ENCODE results near the gene HCRTR2.
A peak's percentile ranks its signal among the peaks of the same experiment; 100 is the strongest.
"Not testable (repeated sequence)": the region's sequence is repeated elsewhere in the genome, so short reads cannot be mapped to it uniquely, and the experiment has no call there.

The HCRTR2 gene

GRCh38 chr6:55153284-55153683 is 21.0 kb upstream of the HCRTR2 start:
- Histone ChIP-seq H3K36me3 (ENCODE audit: insufficient read depth, insufficient read length, low read length) (no peaks in the 10 kb centered on the region), H3K9ac (ENCODE audit: insufficient read length, low read depth) (no peak overlapping the region), H3K27me3 (ENCODE audit: insufficient read depth, insufficient read length) (no peaks in the 10 kb centered on the region), H3K4me3 (ENCODE audit: insufficient read length, low read depth) (no peak overlapping the region), H3K9me3 (ENCODE audit: insufficient read depth, low read length) (no peaks in the 10 kb centered on the region), H3K4me1 (ENCODE audit: insufficient read depth, insufficient read length) (no peaks in the 10 kb centered on the region)
- no peak for TF ChIP-seq ZNF274 (IDR thresholded peaks at IDR 0.05; ENCODE audit: low read depth, low read length)
- TF ChIP-seq SUZ12 (IDR thresholded peaks at IDR 0.05; ENCODE audit: extremely low read depth, insufficient read depth, insufficient read length) = no peak
- no peak for TF ChIP-seq YY1 (IDR thresholded peaks at IDR 0.05; ENCODE audit: insufficient read depth, insufficient read length)
- DNase-seq (ENCODE audit: low read depth, low spot score) = no peak

GRCh38 chr6:55158784-55159183 is 15.5 kb upstream of the HCRTR2 start:
- H3K9ac ChIP-seq (ENCODE audit: insufficient read length, low read depth); H3K4me1 ChIP-seq (ENCODE audit: insufficient read depth, insufficient read length): not testable (repeated sequence)

GRCh38 chr6:55167860-55168259 is 6.5 kb upstream of the HCRTR2 start:
- Histone ChIP-seq H3K9ac (ENCODE audit: insufficient read length, low read depth) (no peak overlapping the region), H3K4me3 (ENCODE audit: insufficient read length, low read depth) (no peak overlapping the region), H3K36me3 (ENCODE audit: insufficient read depth, insufficient read length, low read length) (no peaks in the 10 kb centered on the region), H3K27me3 (ENCODE audit: insufficient read depth, insufficient read length) (no peaks in the 10 kb centered on the region), H3K4me1 (ENCODE audit: insufficient read depth, insufficient read length) (no peaks in the 10 kb centered on the region), H3K9me3 (ENCODE audit: insufficient read depth, low read length) (no peaks in the 10 kb centered on the region)
- no peak for TF ChIP-seq ZNF274 (IDR thresholded peaks at IDR 0.05; ENCODE audit: low read depth, low read length)
- no peak for TF ChIP-seq SUZ12 (IDR thresholded peaks at IDR 0.05; ENCODE audit: extremely low read depth, insufficient read depth, insufficient read length)
- no peak for TF ChIP-seq YY1 (IDR thresholded peaks at IDR 0.05; ENCODE audit: insufficient read depth, insufficient read length)
- no peak for DNase-seq (ENCODE audit: low read depth, low spot score)

More at GRCh38 chr6:55158784-55159183, 15.5 kb upstream of the HCRTR2 start:
- DNase-seq (ENCODE audit: low read depth, low spot score); H3K27me3 ChIP-seq (ENCODE audit: insufficient read depth, insufficient read length); H3K9me3 ChIP-seq (ENCODE audit: insufficient read depth, low read length); H3K4me3 ChIP-seq (ENCODE audit: insufficient read length, low read depth); H3K36me3 ChIP-seq (ENCODE audit: insufficient read depth, insufficient read length, low read length): not testable (repeated sequence)

- H3K9me3 ChIP-seq (ENCODE audit: insufficient read depth, low read length) = no peaks in the 10 kb centered on the region
- peak overlapping the region; percentile 67 for H3K4me3 ChIP-seq (ENCODE audit: insufficient read length, low read depth)
- H3K9ac ChIP-seq (ENCODE audit: insufficient read length, low read depth) = no peak overlapping the region
- peaks cover 29% of the 10 kb centered on the region for H3K27me3 ChIP-seq (ENCODE audit: insufficient read depth, insufficient read length)
- H3K4me1 ChIP-seq (ENCODE audit: insufficient read depth, insufficient read length) = no peaks in the 10 kb centered on the region
- no peaks in the 10 kb centered on the region for H3K36me3 ChIP-seq (ENCODE audit: insufficient read depth, insufficient read length, low read length)
- TF ChIP-seq SUZ12 (IDR thresholded peaks at IDR 0.05; ENCODE audit: extremely low read depth, insufficient read depth, insufficient read length) (no peak), YY1 (IDR thresholded peaks at IDR 0.05; ENCODE audit: insufficient read depth, insufficient read length) (no peak), ZNF274 (IDR thresholded peaks at IDR 0.05; ENCODE audit: low read depth, low read length) (no peak)
- DNase-seq (ENCODE audit: low read depth, low spot score) = no peak
Measured at GRCh38 chr6:55175078-55176049, 1.0 kb downstream of the HCRTR2 start.

- H3K4me1 ChIP-seq (ENCODE audit: insufficient read depth, insufficient read length) = no peaks in the 10 kb centered on the region
- peaks cover 29% of the 10 kb centered on the region for H3K27me3 ChIP-seq (ENCODE audit: insufficient read depth, insufficient read length)
- no peak for DNase-seq (ENCODE audit: low read depth, low spot score)
- no peak overlapping the region for H3K4me3 ChIP-seq (ENCODE audit: insufficient read length, low read depth)
- H3K36me3 ChIP-seq (ENCODE audit: insufficient read depth, insufficient read length, low read length) = no peaks in the 10 kb centered on the region
- H3K9me3 ChIP-seq (ENCODE audit: insufficient read depth, low read length) = no peaks in the 10 kb centered on the region
- TF ChIP-seq ZNF274 (IDR thresholded peaks at IDR 0.05; ENCODE audit: low read depth, low read length) (no peak), YY1 (IDR thresholded peaks at IDR 0.05; ENCODE audit: insufficient read depth, insufficient read length) (no peak), SUZ12 (IDR thresholded peaks at IDR 0.05; ENCODE audit: extremely low read depth, insufficient read depth, insufficient read length) (no peak)
- no peak overlapping the region for H3K9ac ChIP-seq (ENCODE audit: insufficient read length, low read depth)
Measured at GRCh38 chr6:55176958-55177357, 2.6 kb downstream of the HCRTR2 start.

- DNase-seq (ENCODE audit: low read depth, low spot score) = no peak
- peaks cover 6% of the 10 kb centered on the region for H3K27me3 ChIP-seq (ENCODE audit: insufficient read depth, insufficient read length)
Measured at GRCh38 chr6:55180258-55180657, 5.9 kb downstream of the HCRTR2 start.

GRCh38 chr6:55182016-55182650 is 7.8 kb downstream of the HCRTR2 start:
- Histone ChIP-seq H3K36me3 (ENCODE audit: insufficient read depth, insufficient read length, low read length) (no peaks in the 10 kb centered on the region), H3K4me3 (ENCODE audit: insufficient read length, low read depth) (no peak overlapping the region), H3K4me1 (ENCODE audit: insufficient read depth, insufficient read length) (no peaks in the 10 kb centered on the region), H3K9me3 (ENCODE audit: insufficient read depth, low read length) (no peaks in the 10 kb centered on the region), H3K9ac (ENCODE audit: insufficient read length, low read depth) (no peak overlapping the region), H3K27me3 (ENCODE audit: insufficient read depth, insufficient read length) (no peaks in the 10 kb centered on the region)
- TF ChIP-seq ZNF274 (IDR thresholded peaks at IDR 0.05; ENCODE audit: low read depth, low read length) (no peak), YY1 (IDR thresholded peaks at IDR 0.05; ENCODE audit: insufficient read depth, insufficient read length) (no peak), SUZ12 (IDR thresholded peaks at IDR 0.05; ENCODE audit: extremely low read depth, insufficient read depth, insufficient read length) (no peak)
- no peak for DNase-seq (ENCODE audit: low read depth, low spot score)

More at GRCh38 chr6:55180258-55180657, 5.9 kb downstream of the HCRTR2 start:
- H3K4me1 ChIP-seq (ENCODE audit: insufficient read depth, insufficient read length) = no peaks in the 10 kb centered on the region
- H3K36me3 ChIP-seq (ENCODE audit: insufficient read depth, insufficient read length, low read length) = no peaks in the 10 kb centered on the region
- no peaks in the 10 kb centered on the region for H3K9me3 ChIP-seq (ENCODE audit: insufficient read depth, low read length)
- H3K4me3 ChIP-seq (ENCODE audit: insufficient read length, low read depth) = no peak overlapping the region
- TF ChIP-seq SUZ12 (IDR thresholded peaks at IDR 0.05; ENCODE audit: extremely low read depth, insufficient read depth, insufficient read length) (no peak), ZNF274 (IDR thresholded peaks at IDR 0.05; ENCODE audit: low read depth, low read length) (no peak), YY1 (IDR thresholded peaks at IDR 0.05; ENCODE audit: insufficient read depth, insufficient read length) (no peak)
- H3K9ac ChIP-seq (ENCODE audit: insufficient read length, low read depth) = no peak overlapping the region
